Right lobe of liver (tissue), 6 donors: ENCODE measurements around the gene PTPRT. TPM values are rescaled to one million over a fixed set of nuclear protein-coding genes. Genes with fewer than 3 reads are reported as not detected.

ENCODE experiments used
- ATAC-seq, 4 donors: fragments of 200-7000 bp; cut with Tn5 transposase; one replicate each; pipeline ENCODE4 v1.9.1; 2020; ENCODE audit warnings: mild to moderate bottlenecking in 4 of 4, moderate library complexity in 4 of 4
- DNase-seq, 3 donors: peaks; one replicate each; pipeline ENCODE4 v3.0.0-alpha.2; 2020
- H3K27ac ChIP-seq, 3 donors: fragments of 200-600 bp; one replicate each; pipeline ENCODE4 v1.8.0; 2022
- H3K27me3 ChIP-seq, 2 donors: fragments of 200-600 bp; one replicate each; pipeline ENCODE4 v1.8.0; 2022
- H3K36me3 ChIP-seq, 4 donors: fragments of 200-600 bp; sonication (generic) in 1 of 4; one replicate each; pipeline versions ENCODE4 v1.5.1 to v1.8.0; 2017 to 2022; ENCODE audit warnings: control low read depth in 1 of 4
- H3K4me1 ChIP-seq, 4 donors: fragments of 200-600 bp; sonication (generic) in 1 of 4; one replicate each; pipeline versions ENCODE4 v1.5.1 to v1.8.0; 2017 to 2022; ENCODE audit warnings: control low read depth in 1 of 4
- H3K4me3 ChIP-seq, 3 donors: fragments of 200-600 bp; one replicate each; pipeline ENCODE4 v1.8.0; 2022
- H3K9me3 ChIP-seq, 4 donors: fragments of 200-600 bp; sonication (generic) in 1 of 4; one replicate each; pipeline versions ENCODE4 v1.5.1 to v1.8.0; 2017 to 2022; ENCODE audit warnings: control low read depth in 1 of 4
- POLR2A ChIP-seq: fragments of 450-650 bp; IDR thresholded peaks from one replicate; pipeline ENCODE4 v1.6.1; 2017; ENCODE audit warnings: antibody characterized with exemption, mild to moderate bottlenecking
- WGBS: methylation state at CpG from one replicate; pipeline ENCODE4 v1.1.6; 2018; ENCODE audit warnings: low coverage, low lambda C conversion rate; ENCODE audit not compliant: insufficient coverage; ENCODE audit errors: missing lambda C conversion rate; 5-methylcytosine and 5-hydroxymethylcytosine counted together
- intact Hi-C, 2 donors: fragments of 100-400 bp; cut with DNase I; formaldehyde crosslinking; loops; one replicate each; pipeline versions ENCODE4 v1.11.2 to v1.14.1; 2022
- total RNA-seq, 6 experiments: library from RNA; depleted of rRNA in 2 of 6; stranded (reverse); fragments of >200 nt in 2 of 6; fragmentation: NEBNext Ultra II Directional in 3 of 6; extraction: Animal tissue kit (Norgen Biotek cat#: 25700) in 3 of 6; gene quantifications; one replicate each; pipeline versions ENCODE4 v1.1.0 to v1.2.4, GENCODE V29; 2016 to 2023
- TF ChIP-seq, protein P1 (sequence below), 4 donors: fragments of 200-600 bp in 3 of 4; fragments of 450-650 bp in 1 of 4; IDR thresholded peaks; one replicate each; pipeline versions ENCODE4 v1.5.1 to v1.8.0; 2016 to 2022; ENCODE audit warnings: antibody characterized with exemption in 4 of 4, mild to moderate bottlenecking in 2 of 4
- donor health status: DM: no; HTN: yes; CAD: no.
- donor health status: DM: no; HTN: no; CAD: no.
- donor health status: DM: no; HTN: no; CAD: no.
- donor health status: DM: no; HTN: yes; CAD: no.
- donor health status: DM: no; HTN: yes; CAD: no.

The PTPRT gene
- total RNA-seq, 6 experiments from 2014 or later: 0.18 to 1.0 (median 0.51) TPM

DNA sequence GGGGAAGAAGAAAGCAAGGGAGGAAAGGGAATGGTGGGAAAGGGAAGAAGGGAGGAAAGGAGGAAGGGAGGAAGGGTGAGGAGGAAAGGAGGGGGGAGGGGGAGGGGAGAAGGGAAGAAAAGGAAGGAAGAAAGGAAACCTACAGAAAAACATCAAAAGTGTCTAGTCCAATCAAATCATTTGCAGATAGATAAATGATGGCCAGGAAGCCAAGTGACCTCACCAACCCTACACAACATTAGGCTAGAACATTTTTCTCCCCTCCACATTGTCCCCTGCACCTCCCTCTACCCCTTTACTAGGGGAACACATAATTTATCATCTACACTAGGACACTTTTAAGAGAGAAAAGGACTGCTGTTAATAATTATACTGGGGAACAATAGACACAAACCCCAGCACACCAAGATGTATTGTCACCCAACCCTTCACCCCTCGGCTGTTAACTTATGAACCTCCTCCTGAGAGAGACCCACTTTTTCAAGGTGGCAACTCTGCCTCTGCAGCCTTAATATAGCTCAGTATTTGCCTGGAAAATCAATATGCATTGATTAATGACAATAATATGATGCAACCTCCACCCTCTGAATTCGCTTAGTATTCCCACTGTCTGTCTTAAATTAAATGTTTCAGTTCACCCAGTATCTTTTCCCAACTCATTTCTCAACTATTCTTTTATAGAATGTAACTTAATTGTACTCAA, 231.2 kb downstream of the PTPRT start:
- H3K27me3 ChIP-seq: no peaks in the 10 kb centered on the region
- no peaks in the 10 kb centered on the region for H3K9me3 ChIP-seq
- intact Hi-C loops: no loop called here
- ATAC-seq (peak in 1 of 4 donors; percentile 16), DNase-seq (no peak)
- TF ChIP-seq, protein P1, sequence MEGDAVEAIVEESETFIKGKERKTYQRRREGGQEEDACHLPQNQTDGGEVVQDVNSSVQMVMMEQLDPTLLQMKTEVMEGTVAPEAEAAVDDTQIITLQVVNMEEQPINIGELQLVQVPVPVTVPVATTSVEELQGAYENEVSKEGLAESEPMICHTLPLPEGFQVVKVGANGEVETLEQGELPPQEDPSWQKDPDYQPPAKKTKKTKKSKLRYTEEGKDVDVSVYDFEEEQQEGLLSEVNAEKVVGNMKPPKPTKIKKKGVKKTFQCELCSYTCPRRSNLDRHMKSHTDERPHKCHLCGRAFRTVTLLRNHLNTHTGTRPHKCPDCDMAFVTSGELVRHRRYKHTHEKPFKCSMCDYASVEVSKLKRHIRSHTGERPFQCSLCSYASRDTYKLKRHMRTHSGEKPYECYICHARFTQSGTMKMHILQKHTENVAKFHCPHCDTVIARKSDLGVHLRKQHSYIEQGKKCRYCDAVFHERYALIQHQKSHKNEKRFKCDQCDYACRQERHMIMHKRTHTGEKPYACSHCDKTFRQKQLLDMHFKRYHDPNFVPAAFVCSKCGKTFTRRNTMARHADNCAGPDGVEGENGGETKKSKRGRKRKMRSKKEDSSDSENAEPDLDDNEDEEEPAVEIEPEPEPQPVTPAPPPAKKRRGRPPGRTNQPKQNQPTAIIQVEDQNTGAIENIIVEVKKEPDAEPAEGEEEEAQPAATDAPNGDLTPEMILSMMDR (IDR thresholded peaks at IDR 0.05): no peak
- TF ChIP-seq POLR2A: no peak
- no peak overlapping the region for H3K4me3 ChIP-seq
- no peak overlapping the region for H3K27ac ChIP-seq
- 37% methylated on average over 2 of the region's 2 CpGs for WGBS
- peaks cover 0 to 20% (median 3%) of the 10 kb centered on the region in 4 donors for H3K4me1 ChIP-seq
- no peaks in the 10 kb centered on the region for H3K36me3 ChIP-seq

DNA sequence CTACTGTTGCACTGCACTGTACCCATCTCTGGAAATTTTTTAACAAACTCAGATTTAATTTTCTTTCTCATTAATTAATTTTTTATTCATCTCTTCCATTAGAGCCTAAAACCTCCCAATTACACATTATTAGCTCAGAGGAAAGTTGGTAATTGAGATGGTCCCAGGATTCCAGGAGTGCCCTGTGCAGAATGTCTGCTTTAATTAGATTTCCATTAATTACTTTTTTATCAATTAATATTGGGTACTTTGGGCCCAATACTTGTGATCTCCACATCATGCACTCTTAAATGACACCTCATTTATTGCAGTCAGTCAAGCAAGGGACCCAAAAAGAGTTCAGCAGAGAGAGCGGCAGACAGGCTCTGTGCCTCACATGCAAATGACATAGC, 232.0 kb downstream of the PTPRT start:
- Histone ChIP-seq H3K4me3 (no peak overlapping the region), H3K27ac (peak overlapping the region in 2 of 3 donors; percentile 18 to 22), H3K4me1 (peaks cover 0 to 20% (median 3%) of the 10 kb centered on the region in 4 donors), H3K27me3 (no peaks in the 10 kb centered on the region), H3K9me3 (no peaks in the 10 kb centered on the region), H3K36me3 (no peaks in the 10 kb centered on the region)
- WGBS: 80% methylated on average over 1 of the region's 1 CpG
- TF ChIP-seq, protein P1 (IDR thresholded peaks at IDR 0.05): no peak
- TF ChIP-seq POLR2A: no peak
- ATAC-seq (no peak), DNase-seq (no peak)
- intact Hi-C loops: no loop called here

DNA sequence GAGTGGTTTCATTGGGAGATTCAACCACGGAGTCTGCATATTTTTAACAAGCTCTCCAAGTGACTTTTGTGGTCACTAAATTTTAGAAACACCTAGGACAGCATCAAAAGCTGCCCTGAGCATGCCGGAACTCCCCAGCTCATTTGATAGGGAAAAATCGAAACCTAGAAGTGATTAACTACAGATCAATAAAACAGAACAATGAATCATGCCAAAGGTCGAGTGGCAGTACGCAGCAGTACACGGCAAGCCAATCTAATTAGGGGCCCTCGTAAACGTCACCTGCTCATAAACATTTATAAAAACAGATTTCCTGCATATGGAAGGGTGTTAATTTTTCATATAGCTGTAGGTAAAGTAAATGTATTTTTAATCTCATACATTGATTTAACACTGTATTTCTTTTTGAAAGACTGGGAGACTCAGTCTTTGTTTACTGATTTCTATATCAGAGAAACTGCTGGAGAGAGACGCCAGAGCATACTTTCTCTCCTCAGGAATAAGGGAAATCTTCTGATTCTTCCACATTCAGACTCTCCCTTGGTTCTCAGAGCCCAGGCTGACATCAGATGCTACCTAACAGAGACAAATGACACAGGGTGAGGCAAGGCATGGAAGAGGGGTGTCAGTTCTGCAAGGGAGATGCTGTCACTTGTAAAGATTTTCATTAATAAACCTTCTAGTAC, 232.5 kb downstream of the PTPRT start:
- Histone ChIP-seq H3K27me3 (no peaks in the 10 kb centered on the region), H3K36me3 (no peaks in the 10 kb centered on the region), H3K9me3 (no peaks in the 10 kb centered on the region), H3K4me3 (peak overlapping the region in 1 of 3 donors; percentile 11), H3K4me1 (peaks cover 0 to 20% (median 3%) of the 10 kb centered on the region in 4 donors), H3K27ac (peak overlapping the region in 2 of 3 donors; percentile 18 to 22)
- intact Hi-C loops: no loop called here
- 33% methylated on average over 9 of the region's 9 CpGs for WGBS
- no peak for TF ChIP-seq POLR2A
- TF ChIP-seq, protein P1 (IDR thresholded peaks at IDR 0.05): no peak
- ATAC-seq (peak; percentile 71 to 90 (median 85)), DNase-seq (peak in 1 of 3 donors; percentile 23)

DNA sequence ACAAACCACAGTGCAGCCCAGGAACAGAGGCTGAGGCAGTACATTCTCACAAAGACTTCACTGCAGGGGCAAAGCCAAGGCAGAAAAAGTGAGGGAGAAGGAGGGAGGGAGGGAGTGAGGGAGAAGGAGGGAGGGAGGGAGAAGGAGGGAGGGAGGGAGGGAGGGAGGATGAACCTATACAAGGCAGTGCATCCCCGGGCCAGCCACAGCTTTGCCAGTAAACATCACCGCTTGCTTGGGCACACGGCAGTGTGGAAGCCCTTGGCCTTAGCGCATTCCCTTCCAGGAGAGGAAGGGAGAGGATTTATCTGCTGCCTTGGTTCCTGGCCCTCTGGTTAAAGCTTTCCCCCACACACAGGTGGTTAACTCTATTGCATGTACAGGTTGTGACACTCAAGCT, 234.0 kb downstream of the PTPRT start:
- TF ChIP-seq, protein P1 (IDR thresholded peaks at IDR 0.05): no peak
- no peak for TF ChIP-seq POLR2A
- Histone ChIP-seq H3K27ac (no peak overlapping the region), H3K4me3 (no peak overlapping the region), H3K27me3 (no peaks in the 10 kb centered on the region), H3K9me3 (no peaks in the 10 kb centered on the region), H3K36me3 (no peaks in the 10 kb centered on the region), H3K4me1 (peaks cover 0 to 20% (median 3%) of the 10 kb centered on the region in 4 donors)
- intact Hi-C loops: no loop called here
- 87% methylated on average over 3 of the region's 4 CpGs for WGBS
- ATAC-seq: no peak
- no peak for DNase-seq
